Hematopoietic multipotent progenitor cell treated with erythropoietin and hydrocortisone succinate and interleukin-3 and kit ligand, for 15 days (in vitro differentiated cells): ENCODE measurements around the gene RGPD8.
"Not testable (repeated sequence)": the region's sequence is repeated elsewhere in the genome, so short reads cannot be mapped to it uniquely, and the experiment has no call there.

ENCODE experiments used
- DNase-seq: peaks from one replicate; pipeline ENCODE4 v3.0.0-alpha.2; 2015; ENCODE audit warnings: low spot score

The RGPD8 gene

DNA sequence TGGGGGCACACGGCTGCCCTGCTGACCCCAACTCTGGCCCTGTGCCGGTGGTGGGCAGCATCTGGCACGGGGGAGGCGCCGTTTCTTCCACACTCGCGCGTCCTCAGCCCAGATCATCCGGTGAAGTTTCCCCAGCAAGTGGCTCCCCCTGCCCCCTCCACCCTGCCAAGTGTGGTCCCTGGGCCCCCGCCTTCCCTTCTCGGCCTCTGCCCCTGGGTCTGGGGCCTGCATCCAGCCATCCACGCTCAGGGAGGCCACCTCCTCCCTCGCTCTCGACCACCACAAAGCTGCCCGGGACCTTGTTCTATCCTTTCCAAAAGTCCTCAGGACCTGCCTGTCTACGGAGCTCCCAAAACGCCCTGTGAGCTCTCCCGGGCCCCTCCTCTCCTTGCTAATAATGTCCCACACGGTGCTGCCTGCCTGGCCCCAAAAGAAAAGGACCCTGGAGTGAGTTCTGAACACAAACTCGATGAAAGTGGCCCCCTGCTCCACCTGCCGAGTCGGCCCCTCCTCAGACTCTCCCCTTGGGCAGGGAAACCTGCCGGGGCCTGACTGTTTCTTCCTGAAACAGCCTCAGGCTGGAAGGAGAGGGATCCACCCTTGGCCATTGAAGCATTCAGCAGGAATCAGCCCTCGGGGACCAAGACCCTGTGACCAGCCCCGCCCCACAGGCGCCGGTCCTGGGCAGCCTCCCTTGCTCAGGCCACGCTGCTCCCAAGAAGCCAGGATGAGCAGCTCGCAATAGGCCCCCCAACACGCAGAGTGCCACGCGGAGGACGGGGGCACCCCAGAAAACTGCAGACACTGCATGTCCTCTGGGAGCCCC is 1.7 kb upstream of the RGPD8 start:
- DNase-seq: not testable (repeated sequence)

DNA sequence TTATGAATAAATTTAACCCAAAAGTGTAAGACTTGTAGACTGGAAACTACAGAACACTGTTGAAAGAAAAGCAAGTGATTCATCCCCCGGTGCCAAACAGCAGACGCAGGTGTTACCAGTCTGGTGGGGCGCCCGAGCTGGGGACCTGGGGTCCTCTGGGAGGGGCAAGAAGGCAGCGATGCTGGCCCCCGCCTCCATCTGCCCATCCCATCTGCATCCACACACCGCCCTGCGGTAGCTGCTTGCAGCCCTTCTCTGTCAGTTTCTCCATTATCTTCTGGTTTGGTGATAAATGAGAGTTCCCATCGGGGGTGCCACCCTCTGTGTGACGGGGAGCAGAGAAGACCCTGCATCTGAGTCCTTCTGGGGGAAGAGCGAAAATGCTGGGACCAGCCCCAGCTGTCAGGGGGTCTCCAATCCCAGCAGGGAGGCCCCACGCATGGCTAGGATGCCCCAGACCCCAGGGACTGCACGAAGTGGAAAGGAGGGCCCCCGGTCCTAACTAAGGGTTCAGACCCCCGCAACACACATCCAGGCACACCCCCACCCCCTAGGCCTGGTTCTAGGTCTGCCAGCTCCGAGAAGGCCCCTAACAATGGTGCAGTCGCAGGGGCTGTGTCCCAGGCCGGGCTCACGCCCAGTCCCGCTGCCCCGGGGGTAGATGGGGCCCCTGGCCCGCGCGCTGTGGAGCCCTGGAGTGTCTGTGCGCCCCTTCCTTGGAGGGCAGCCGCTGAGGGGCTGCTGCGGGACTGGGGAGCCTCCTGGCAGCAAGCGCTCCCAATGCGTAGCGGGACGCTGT is 686 bp upstream of the RGPD8 start:
- no peak for DNase-seq

DNA sequence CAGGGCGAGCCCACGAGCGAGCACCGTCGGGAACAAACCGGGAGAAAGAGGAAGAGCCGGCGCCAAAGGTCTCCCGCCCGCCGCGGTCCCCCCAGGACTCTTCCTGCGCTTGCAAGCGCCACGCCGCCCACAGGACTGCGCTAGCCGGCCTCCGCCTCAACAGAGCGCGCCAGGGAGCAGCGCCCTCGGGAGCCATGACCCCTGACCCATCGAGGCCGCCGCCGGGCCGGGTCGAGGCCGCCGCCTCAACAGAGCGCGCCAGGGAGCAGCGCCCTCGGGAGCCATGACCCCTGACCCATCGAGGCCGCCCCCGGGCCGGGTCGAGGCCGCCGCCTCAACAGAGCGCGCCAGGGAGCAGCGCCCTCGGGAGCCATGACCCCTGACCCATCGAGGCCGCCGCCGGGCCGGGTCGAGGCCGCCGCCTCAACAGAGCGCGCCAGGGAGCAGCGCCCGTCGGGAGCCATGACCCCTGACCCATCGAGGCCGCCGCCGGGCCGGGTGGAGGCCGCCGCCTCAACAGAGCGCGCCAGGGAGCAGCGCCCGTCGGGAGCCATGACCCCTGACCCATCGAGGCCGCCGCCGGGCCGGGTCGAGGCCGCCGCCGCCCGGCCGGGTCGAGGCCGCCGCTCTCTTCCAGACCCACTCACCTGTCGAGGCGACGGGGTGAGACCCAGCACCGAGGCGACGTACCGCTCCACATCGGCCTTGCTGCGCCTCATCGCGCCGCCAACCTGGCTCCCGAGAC is 538 bp downstream of the RGPD8 start:
- DNase-seq: not testable (repeated sequence)

DNA sequence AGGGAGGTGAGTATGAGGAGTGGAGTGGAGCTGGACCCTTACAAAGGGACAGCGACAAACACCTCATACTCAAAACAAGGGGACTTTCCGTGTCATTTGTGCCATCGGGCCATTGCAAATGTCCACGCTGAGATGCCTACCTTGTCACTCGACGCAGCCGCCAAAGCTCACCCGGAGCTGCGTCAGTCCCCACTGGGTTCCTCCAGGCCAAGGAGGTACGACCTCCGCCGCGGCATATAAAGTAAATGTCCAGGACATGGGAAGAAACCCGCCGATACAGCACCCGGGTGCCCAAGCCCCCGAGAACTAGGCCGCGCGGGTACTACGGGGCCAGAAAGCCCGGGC is 1.1 kb downstream of the RGPD8 start:
- not testable (repeated sequence) for DNase-seq

DNA sequence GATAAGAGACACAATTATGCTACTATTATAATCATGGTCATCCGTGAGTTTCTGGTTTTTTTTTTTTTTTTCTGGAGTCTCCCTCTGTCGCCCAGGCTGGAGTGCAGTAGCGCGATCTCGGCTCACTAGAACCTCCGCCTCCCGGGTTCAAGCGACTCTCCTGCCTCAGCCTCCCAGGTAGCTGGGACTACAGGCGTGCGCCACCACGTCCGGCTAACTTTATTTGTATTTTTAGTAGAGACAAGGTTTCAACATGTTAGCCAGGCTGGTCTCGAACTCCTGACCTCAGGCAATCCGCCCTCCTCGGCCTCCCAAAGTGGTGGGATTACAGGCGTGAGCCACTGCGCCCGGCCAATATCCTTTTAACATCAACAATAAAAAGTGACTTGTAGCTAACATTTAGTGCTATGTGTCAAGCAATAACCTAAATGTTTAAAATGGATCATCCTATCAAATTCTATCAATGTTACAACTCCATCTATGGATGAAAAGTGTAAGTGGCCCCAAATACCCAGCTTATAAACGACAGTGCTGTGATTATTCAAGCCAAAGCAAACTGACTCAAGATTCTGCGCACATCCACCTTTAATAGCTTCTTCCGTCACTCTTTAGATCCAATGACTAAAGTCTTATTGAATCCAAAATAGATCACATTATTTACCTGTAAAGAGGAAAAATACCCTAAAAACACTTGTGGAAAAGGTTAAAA is 1.7 kb downstream of the RGPD8 start:
- not testable (repeated sequence) for DNase-seq

DNA sequence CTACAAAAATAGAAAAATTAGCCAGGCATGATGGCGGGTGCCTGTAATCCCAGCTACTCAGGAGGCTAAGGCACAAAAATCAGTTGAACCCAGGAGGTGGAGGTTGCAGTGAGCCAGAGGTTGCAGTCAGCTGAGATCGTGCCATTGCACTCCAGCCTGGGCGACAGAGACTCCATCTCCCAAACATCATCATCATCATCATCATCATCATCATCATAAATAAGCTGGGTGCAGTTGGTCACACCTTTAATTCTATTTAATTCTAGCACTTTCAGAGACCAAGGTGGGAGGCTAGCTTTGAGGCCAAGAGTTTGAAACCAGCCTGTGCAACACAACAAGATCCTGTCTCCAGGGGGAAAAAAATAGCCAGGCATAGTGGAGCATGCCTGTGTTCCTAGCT is 8.9 kb downstream of the RGPD8 start:
- not testable (repeated sequence) for DNase-seq

DNA sequence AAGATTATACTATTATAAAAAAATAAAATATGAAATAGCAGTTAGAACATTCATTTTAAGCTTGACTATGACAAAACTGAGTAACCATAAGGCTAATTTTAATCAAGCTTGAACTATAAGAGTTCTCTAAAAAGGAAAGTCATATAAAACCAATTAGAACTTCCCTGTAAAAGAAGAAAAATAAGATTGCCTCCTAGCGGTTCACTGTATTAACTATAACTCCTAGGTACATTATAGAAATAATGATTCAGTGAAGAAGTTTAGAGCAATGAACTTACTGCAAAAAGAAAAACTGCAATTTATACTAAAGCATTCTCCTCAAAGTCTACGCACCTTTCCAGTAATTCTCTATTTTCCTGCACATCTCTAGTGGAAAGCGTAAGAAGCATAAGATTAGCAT is 16.6 kb downstream of the RGPD8 start:
- DNase-seq: not testable (repeated sequence)

DNA sequence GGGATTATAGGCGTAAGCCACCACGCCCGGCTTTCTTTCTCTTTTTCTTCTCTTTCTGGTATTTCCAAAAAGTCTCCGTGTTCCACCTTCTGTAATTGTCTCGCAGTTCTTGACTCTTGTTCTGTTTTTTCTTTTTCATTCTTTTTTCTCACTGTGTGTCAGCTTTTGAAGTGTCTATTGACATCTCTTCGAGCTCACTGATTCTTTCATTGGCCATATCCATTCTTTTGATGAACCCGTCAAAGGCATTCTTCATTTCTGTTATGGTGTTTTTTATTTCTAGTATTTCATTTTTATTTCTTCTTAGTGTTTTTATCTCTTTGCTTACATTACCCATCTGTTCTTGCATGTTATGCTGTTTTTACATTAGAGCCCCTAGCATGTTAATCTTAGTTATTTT is 73.4 kb downstream of the RGPD8 start:
- not testable (repeated sequence) for DNase-seq

DNA sequence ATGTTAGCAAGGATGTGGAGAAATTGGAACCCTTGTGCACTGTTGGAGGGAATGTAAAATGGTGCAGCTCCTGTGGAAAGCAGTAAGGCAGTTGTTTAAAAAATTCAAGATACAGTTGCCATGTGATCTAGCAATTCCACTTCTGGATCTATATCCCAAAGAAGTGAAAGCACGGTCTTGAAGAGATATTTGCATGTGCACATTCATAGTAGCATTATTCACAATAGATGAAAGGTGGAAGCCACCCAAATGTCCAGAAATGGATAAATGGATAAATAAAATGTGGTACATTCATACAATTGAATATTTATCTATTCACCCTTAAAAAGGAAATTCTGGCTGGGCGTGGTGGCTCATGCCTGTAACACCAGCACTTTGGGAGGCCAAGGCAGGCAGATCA is 79.1 kb downstream of the RGPD8 start:
- not testable (repeated sequence) for DNase-seq

DNA sequence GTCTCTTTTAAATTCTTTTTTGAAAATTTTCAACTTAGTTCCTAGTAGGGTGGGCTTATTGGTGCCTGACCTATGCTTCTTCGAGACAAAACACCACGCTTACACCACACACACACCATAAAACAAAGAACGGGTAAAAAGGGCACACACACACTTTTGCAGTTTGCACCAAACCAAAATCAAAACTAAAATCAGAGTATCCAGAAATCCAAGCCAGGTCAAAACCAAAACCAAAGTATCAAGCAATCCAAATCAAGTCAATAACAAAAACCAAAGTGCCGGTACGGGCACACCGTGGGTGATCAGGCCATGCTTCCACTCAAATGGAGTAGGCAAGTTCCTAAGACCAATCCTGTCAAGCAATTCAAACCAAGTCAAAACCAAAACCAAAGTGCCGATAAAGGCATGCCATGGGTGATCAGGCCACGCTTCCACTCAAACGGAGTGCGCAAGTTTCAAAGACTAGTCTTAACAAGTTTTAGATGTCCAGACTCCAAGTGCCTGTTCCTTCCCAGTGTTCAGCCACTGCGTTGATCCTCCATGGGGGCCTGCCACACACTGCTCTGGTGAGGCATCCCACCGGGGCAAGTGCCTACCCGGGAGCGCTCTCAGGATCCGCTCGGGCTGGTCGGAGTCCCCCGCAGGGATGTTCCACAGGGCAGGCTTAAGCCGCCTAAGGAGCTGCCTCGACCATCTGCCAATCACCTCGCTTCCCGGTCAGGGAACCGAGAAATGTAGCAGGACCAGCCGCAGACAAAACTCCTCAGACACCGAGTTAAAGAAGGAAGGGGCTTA is 80.4 kb downstream of the RGPD8 start:
- DNase-seq: not testable (repeated sequence)

DNA sequence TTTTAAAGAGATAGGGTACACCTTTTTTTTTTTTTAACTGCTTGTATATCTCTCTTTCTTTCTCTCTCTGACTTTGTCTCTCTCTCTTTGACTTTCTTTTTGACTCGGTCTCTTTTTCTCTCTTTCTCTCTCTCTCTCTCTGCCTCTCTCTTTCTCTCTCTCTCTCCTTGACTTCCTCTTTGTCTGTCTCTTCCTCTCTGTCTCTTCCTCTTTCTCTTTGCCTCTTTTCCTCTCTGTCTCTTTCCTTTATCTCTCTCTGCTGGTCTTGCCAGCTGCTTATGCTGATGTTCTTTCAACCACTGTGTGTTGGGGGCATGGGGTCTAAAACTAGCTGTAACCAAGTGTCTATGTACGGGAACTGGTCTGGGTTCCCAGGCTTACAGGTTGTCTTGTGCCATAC is 81.2 kb downstream of the RGPD8 start:
- DNase-seq: not testable (repeated sequence)

DNA sequence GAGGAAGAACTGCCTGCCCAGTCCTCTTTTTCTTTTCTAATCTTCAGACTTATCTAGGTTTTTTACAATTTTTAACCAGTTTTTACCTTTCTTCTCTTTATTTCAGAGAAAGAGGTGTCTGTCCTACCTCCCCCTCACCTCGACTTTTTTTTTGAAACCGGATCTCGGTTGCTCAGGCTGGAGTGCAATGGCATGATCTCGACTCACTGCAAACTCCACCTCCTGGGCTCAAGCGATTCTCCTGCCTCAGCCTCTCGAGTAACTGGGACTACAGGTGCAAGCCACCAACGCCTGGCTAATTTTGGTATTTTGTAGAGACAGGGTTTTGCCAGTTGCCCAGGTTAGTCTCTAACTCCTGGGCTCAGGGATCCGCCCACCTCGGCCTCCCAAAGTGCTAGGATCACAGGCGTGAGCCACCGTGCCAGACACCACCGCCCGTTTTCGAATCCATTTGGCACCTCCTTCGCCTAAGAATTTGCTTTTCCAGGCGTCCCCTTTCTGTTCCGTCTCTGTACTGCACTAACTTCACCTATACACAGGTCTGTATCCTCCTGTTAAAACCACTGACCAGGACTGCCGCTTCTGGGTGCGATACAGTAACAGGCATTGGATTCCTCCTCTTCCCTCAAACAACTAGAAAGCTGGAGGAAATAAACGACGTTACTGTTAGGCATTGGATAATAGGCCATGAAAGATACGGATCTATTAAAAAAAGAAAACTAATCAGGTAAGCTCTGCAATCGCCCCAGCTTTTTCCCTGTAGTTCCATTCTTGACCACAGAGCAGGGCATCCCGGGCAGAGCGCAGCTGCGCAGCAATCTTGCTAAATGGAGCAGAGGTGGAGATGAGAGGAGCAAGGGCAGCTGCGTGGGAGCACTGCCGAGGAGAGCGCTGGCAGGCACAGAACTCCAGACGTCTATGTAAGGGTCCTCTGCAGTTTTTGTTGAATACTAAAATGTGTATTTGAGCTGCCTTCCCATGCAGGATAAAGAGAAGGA is 88.1 kb downstream of the RGPD8 start:
- DNase-seq: no peak

DNA sequence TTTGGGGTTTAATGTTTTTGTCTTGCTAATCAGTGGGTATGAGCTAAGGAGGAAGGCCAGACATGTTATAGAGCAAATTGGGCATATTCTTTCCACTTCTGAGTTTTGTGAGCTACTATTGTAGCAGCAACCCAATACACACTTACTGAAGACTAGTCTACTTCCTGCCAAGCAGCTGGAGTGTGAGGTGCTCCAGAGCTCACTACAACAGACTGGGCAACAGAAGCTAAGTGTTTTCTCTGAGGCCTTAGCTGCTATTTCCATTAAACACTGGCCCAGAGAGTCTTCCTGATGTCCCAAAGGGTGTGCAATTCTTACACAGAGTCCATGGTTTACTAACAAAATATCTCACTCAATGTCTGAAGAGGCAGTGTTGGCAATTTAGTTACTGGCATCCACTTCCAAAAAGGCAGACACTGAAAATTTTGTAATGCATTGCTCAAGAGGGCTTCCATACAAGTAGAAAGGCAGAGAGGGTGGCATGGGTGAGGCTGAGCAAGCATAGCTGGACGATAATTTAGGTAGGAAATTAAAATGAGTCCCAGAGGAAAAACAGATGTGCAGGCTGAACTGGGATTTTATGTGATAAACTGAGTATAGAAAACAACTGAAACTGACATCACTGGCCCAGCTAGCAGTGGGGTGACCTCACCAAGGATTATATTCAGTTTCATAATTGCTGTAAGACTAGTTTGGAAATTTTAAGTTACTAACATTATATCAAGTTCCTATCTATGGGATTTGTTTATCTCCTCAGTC is 89.4 kb downstream of the RGPD8 start:
- no peak for DNase-seq

DNA sequence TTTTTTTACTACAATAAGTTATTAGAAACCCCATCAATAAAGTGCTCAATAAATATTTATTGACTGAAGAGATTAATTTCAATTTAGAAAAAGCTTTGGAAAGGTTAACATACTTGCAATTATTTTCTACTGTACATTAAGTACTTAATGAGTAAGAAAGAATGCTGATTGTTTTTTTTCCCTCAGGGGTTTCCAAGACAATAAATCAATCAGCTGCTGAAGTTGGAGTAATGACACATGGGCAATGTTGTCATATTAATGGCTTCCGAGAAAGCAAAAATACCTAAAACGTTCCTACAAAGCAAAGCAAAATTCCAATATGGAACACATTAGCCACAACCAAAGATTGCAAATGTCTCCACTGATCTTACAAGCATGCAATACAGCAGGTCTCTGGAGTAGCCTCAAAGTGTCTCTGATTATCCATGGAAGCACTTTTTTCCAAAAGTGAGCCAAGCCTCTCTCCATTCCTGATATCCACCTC is 91.3 kb downstream of the RGPD8 start:
- no peak for DNase-seq

DNA sequence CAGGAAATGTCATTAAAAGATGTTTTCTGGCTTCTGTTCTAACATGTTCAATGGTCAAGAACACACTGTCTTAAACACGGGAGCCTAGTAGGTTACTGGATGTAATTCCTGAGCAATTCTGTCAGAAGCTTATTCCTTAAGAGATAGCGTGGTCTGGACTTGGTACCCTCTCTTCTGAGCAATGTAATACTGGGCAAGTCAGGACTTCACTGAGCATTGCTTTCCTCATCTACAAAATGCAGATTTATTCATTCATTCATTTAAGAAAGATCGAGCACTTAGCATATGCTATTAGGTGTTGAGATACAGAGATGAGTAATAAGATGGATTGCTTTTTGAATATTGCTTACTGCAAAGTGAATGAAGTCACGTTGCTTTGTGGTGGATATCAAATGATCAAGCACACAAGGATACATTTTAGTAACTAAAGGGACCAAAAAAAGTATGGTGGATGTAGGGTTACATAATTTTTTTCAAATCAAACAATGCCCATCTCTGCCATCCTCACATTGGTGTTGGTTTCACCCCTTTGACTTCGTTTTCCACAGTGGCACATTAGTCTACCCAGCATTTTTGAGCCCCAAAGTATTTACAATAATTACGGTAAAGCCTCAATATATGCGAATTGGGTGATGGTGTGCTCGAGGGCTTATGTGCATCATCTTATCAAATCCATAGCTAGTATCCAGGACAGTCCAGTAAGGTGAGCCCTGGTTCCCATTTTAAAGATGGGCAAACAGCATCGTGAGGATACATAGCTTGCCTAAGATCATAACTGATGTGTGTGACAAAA is 92.8 kb downstream of the RGPD8 start:
- no peak for DNase-seq

DNA sequence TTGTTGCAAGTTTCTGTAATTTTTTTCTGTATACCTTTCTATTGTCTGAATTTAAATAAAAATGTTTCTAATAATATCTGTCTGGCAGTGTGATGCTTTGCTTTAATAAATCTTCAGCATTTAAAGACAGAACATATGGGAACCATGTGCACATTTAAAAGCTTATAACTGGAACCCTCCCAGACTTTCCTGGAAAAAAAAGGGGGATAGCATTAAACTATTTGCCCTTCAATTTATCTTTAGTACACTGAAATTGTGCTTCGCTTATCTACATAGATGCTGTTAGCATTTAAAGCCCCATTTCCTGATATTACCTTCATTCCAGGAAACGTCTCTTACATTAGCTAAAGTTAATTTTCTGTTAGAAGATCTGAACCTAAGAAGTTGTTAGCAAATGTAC is 93.5 kb downstream of the RGPD8 start:
- no peak for DNase-seq

DNA sequence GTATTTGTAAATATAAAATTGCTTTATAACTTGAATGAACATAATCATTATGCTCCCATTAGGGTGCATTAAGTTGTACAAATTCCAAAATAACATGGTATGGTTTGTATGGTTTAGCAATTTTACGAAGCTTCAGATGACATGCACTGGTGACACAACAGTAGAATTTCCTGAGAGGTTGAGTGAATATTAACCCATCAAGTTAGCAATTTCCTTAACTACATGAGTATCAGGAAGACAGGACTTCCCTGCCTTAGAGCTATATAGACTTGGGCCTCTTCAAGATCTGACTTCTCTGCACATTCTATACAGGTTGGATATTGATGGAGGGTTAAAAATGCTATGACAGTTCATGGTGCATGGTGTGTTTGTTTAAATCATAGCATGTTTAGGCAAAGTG is 97.8 kb downstream of the RGPD8 start:
- no peak for DNase-seq

DNA sequence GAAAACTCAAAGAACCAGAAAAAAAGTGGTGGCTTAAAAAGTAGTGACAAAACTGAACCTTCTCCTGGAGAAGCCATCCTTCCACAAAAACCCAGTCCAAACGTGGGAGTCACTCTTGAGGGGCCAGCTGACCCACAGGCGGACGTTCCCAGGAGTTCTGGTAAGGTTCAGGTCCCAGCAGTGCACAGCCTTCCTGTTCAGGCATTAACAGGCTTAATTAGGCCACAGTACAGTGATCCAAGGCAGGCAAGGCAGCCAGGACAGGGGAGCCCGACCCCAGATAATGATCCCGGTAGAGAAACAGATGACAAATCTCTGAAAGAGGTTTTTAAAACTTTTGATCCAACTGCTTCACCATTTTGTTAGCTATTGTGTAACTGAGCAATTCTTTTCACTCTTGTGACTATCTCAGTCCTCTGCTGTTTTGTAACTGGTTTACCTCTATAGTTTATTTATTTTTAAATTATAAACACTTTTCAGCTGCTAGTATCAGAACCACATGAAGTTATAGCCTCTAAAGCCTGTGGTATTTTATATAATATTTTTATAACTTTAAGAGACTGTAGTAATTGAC is 101.2 kb downstream of the RGPD8 start:
- DNase-seq: no peak
